Neural cell (in vitro differentiated cells): ENCODE data around the gene OCSTAMP. TPM values are rescaled to one million over a fixed set of nuclear protein-coding genes. Genes with fewer than 3 reads are reported as not detected.

Source experiments
- H2AFZ ChIP-seq: fragments of 200-600, 300-800 bp; sonication (generic), shearing (Covaris generic); 2 replicates; pipeline ENCODE4 v1.6.0; 2014; ENCODE audit warnings: low read depth, mild to moderate bottlenecking, antibody characterized with exemption, low read length, moderate library complexity
- H3F3A ChIP-seq: fragments of 200-600 bp; shearing (Covaris generic); 2 replicates; pipeline ENCODE4 v1.6.1; 2016; ENCODE audit warnings: mild to moderate bottlenecking, moderate library complexity, mixed read lengths, antibody characterized with exemption, low read length; ENCODE audit not compliant: insufficient read depth, poor library complexity, severe bottlenecking
- H3K27ac ChIP-seq: fragments of 200-600, 300-800 bp; sonication (generic), shearing (Covaris generic); 2 replicates; pipeline ENCODE4 v1.5.1; 2014; ENCODE audit warnings: mild to moderate bottlenecking, low read length, moderate library complexity
- H3K27me3 ChIP-seq: fragments of 300-800, 200-600 bp; sonication (generic), shearing (Covaris generic); 2 replicates; pipeline ENCODE4 v1.6.0; 2014; ENCODE audit warnings: mild to moderate bottlenecking, low read depth, low read length, moderate library complexity; ENCODE audit not compliant: insufficient read depth
- H3K36me3 ChIP-seq: fragments of 300-800, 200-600 bp; sonication (generic), shearing (Covaris generic); 2 replicates; pipeline ENCODE4 v1.5.1; 2014; ENCODE audit warnings: mild to moderate bottlenecking, antibody characterized with exemption, low read length, moderate library complexity; ENCODE audit not compliant: insufficient read depth
- H3K4me2 ChIP-seq: fragments of 300-800, 200-600 bp; sonication (generic), shearing (Covaris generic); 2 replicates; pipeline ENCODE4 v1.6.0; 2014; ENCODE audit warnings: mild to moderate bottlenecking, low read length
- H3K4me3 ChIP-seq: fragments of 300-800, 200-600 bp; sonication (generic), shearing (Covaris generic); 2 replicates; pipeline ENCODE4 v1.5.1; 2014; ENCODE audit warnings: mild to moderate bottlenecking, low read length, moderate library complexity
- H3K79me2 ChIP-seq: fragments of 200-600 bp; shearing (Covaris generic); replicated peaks from 2 replicates; pipeline ENCODE4 v1.6.0; 2014; ENCODE audit warnings: mild to moderate bottlenecking, low read length, moderate library complexity; ENCODE audit not compliant: insufficient read depth
- H3K9ac ChIP-seq: fragments of 300-800, 200-600 bp; sonication (generic), shearing (Covaris generic); 2 replicates; pipeline ENCODE4 v1.6.1; 2016; ENCODE audit warnings: mild to moderate bottlenecking, low read length, mixed read lengths
- H3K9me2 ChIP-seq: fragments of 200-600 bp; shearing (Covaris generic); 2 replicates; pipeline ENCODE4 v1.6.1; 2016; ENCODE audit warnings: mild to moderate bottlenecking, low read length, mixed read lengths; ENCODE audit not compliant: insufficient read depth
- H3K9me3 ChIP-seq: fragments of 200-600, 300-800 bp; sonication (generic), shearing (Covaris generic); 2 replicates; pipeline ENCODE4 v1.6.1; 2016; ENCODE audit warnings: mild to moderate bottlenecking, mixed run types, low read length, moderate library complexity, mixed read lengths
- H4K20me1 ChIP-seq: fragments of 200-600 bp; shearing (Covaris generic); 2 replicates; pipeline ENCODE4 v1.6.1; 2016; ENCODE audit warnings: mild to moderate bottlenecking, mixed run types; ENCODE audit not compliant: insufficient read depth
- CTCF ChIP-seq: fragments of 450-650 bp; IDR thresholded peaks from 2 replicates; pipeline ENCODE4 v1.5.1; 2014; ENCODE audit warnings: antibody characterized with exemption, mild to moderate bottlenecking, moderate library complexity; ENCODE audit not compliant: poor library complexity, severe bottlenecking
- EP300 ChIP-seq: fragments of 450-650 bp; conservative IDR thresholded peaks from 2 replicates; pipeline ENCODE4 v1.6.1; 2014; ENCODE audit warnings: antibody characterized with exemption, mild to moderate bottlenecking, moderate library complexity; ENCODE audit not compliant: poor library complexity, severe bottlenecking
- EZH2 ChIP-seq: fragments of 200-600, 300-800 bp; shearing (Covaris generic), sonication (generic); IDR thresholded peaks from 2 replicates; pipeline ENCODE4 v1.6.1; 2014; ENCODE audit warnings: antibody characterized with exemption, low read length, borderline replicate concordance, mild to moderate bottlenecking; ENCODE audit not compliant: insufficient read depth, poor library complexity, severe bottlenecking
- MXI1 ChIP-seq: fragments of 450-650 bp; conservative IDR thresholded peaks from 2 replicates; pipeline ENCODE4 v1.6.1; 2014; ENCODE audit warnings: antibody characterized with exemption, mild to moderate bottlenecking; ENCODE audit not compliant: poor library complexity, severe bottlenecking
- POLR2AphosphoS5 ChIP-seq: IDR thresholded peaks from 2 replicates; pipeline ENCODE4 v1.6.1; 2012
- RAD21 ChIP-seq: fragments of 450-650 bp; conservative IDR thresholded peaks from 2 replicates; pipeline ENCODE4 v1.6.1; 2014; ENCODE audit warnings: antibody characterized with exemption, mild to moderate bottlenecking, moderate library complexity
- REST ChIP-seq: IDR thresholded peaks from 2 replicates; pipeline ENCODE4 v1.6.1; 2012; ENCODE audit warnings: borderline replicate concordance
- SMC3 ChIP-seq: fragments of 450-650 bp; conservative IDR thresholded peaks from 2 replicates; pipeline ENCODE4 v1.6.1; 2014; ENCODE audit warnings: antibody characterized with exemption, mild to moderate bottlenecking, moderate library complexity; ENCODE audit not compliant: poor library complexity
- TAF1 ChIP-seq: IDR thresholded peaks from 2 replicates; pipeline ENCODE4 v1.6.1; 2012; ENCODE audit warnings: low read depth
- polyA minus RNA-seq: library from RNA; depleted of rRNA, polyadenylated mRNA; stranded (reverse); fragments of >200 nt; gene quantifications from 2 replicates; pipeline ENCODE4 v1.2.3, GENCODE V29; 2014
- polyA plus RNA-seq: library from polyadenylated mRNA; depleted of rRNA; stranded (reverse); fragments of >200 nt; gene quantifications from 2 replicates; pipeline ENCODE4 v1.2.3, GENCODE V29; 2014

OCSTAMP gene
- polyA plus RNA-seq (not detected in 2 replicates), polyA minus RNA-seq (not detected in 2 replicates)

- no peak within 1 kb of the TSS for H2AFZ ChIP-seq
- no peaks in the 10 kb centered on the region for H3K9me2 ChIP-seq
- no peak within 1 kb of the TSS for H3K9ac ChIP-seq
- no peaks in the 10 kb centered on the region for H3F3A ChIP-seq
- H3K4me3 ChIP-seq: no peak within 1 kb of the TSS
- H3K9me3 ChIP-seq: no peaks in the 10 kb centered on the region
- no peaks in the 10 kb centered on the region for H4K20me1 ChIP-seq
- no peak within 1 kb of the TSS for H3K4me2 ChIP-seq
- no peaks in the 10 kb centered on the region for H3K79me2 ChIP-seq
- H3K36me3 ChIP-seq: no peaks in the 10 kb centered on the region
- H3K27ac ChIP-seq: no peak within 1 kb of the TSS
- TF ChIP-seq REST (no peak), MXI1 (no peak), RAD21 (no peak)
- H3K27me3 ChIP-seq: no peaks in the 10 kb centered on the region
These were observed at the start of gene OCSTAMP for GRCh38 chr20:46550461-46550860. Gene OCSTAMP (minus strand): TSS chr20:46550654. CDS start chr20:46550560, 94 bp downstream.

- no peaks in the 10 kb centered on the region for H3K9me3 ChIP-seq
- H3K79me2 ChIP-seq: no peaks in the 10 kb centered on the region
- no peak overlapping the region for H3K4me2 ChIP-seq
- H3K36me3 ChIP-seq: no peaks in the 10 kb centered on the region
- no peak overlapping the region for H2AFZ ChIP-seq
- H3K9me2 ChIP-seq: no peaks in the 10 kb centered on the region
- H3F3A ChIP-seq: no peaks in the 10 kb centered on the region
- no peak overlapping the region for H3K9ac ChIP-seq
- no peaks in the 10 kb centered on the region for H3K27me3 ChIP-seq
- H3K4me3 ChIP-seq: no peak overlapping the region
- no peak for TF ChIP-seq MXI1
- TF ChIP-seq SMC3: no peak
- no peak for TF ChIP-seq REST
- TF ChIP-seq EP300: no peak
- TF ChIP-seq EZH2: no peak
- TF ChIP-seq CTCF: no peak
- no peak for TF ChIP-seq RAD21
- TF ChIP-seq POLR2AphosphoS5: no peak
- no peak for TF ChIP-seq TAF1
- H3K27ac ChIP-seq: no peak overlapping the region
- H4K20me1 ChIP-seq: no peaks in the 10 kb centered on the region
These were observed 49.0 kb upstream of the OCSTAMP start for GRCh38 chr20:46599227-46599987.
